Hepatocyte (in vitro differentiated cells): ENCODE measurements around the gene TSPAN9. TPM values are rescaled to one million over a fixed set of nuclear protein-coding genes. Genes with fewer than 3 reads are reported as not detected.

Experiments
- DNase-seq: peaks from one replicate; pipeline ENCODE4 v3.0.0-alpha.2; 2016; ENCODE audit warnings: low spot score
- H2AFZ ChIP-seq: fragments of 200-600 bp; sonication (generic); 2 replicates; pipeline ENCODE4 v1.6.0; 2016; ENCODE audit warnings: antibody characterized with exemption, mild to moderate bottlenecking
- H3K27ac ChIP-seq: fragments of 200-600 bp; sonication (generic); 2 replicates; pipeline ENCODE4 v1.5.1; 2016; ENCODE audit warnings: mild to moderate bottlenecking
- H3K27me3 ChIP-seq: fragments of 200-600 bp; sonication (generic); 2 replicates; pipeline ENCODE4 v1.6.1; 2016
- H3K36me3 ChIP-seq: fragments of 200-600 bp; sonication (generic); replicated peaks from 2 replicates; pipeline ENCODE4 v1.5.1; 2016; ENCODE audit warnings: low read depth; ENCODE audit not compliant: insufficient read depth
- H3K4me1 ChIP-seq: fragments of 200-600 bp; sonication (generic); 2 replicates; pipeline ENCODE4 v1.5.1; 2016; ENCODE audit warnings: mild to moderate bottlenecking, moderate library complexity; ENCODE audit not compliant: insufficient read depth
- H3K4me2 ChIP-seq: fragments of 200-600 bp; sonication (generic); 2 replicates; pipeline ENCODE4 v1.6.0; 2016
- H3K4me3 ChIP-seq: fragments of 200-600 bp; sonication (generic); 2 replicates; pipeline ENCODE4 v1.5.1; 2016; ENCODE audit warnings: mild to moderate bottlenecking
- H3K79me2 ChIP-seq: fragments of 200-600 bp; sonication (generic); 2 replicates; pipeline ENCODE4 v1.6.0; 2017; ENCODE audit warnings: mild to moderate bottlenecking
- H3K9me2 ChIP-seq: fragments of 200-600 bp; sonication (generic); replicated peaks from 2 replicates; pipeline ENCODE4 v1.6.0; 2017; ENCODE audit warnings: mild to moderate bottlenecking; ENCODE audit not compliant: insufficient read depth
- H3K9me3 ChIP-seq: fragments of 200-600 bp; sonication (generic); 2 replicates; pipeline ENCODE4 v1.5.1; 2016; ENCODE audit warnings: low read depth, mild to moderate bottlenecking
- H4K20me1 ChIP-seq: fragments of 200-600 bp; sonication (generic); 2 replicates; pipeline ENCODE4 v1.6.0; 2016; ENCODE audit warnings: mild to moderate bottlenecking; ENCODE audit not compliant: insufficient read depth, poor library complexity, severe bottlenecking
- CTCF ChIP-seq: fragments of 200-600 bp; sonication (generic); IDR thresholded peaks from 2 replicates; pipeline ENCODE4 v1.5.1; 2016; ENCODE audit warnings: antibody characterized with exemption, mild to moderate bottlenecking; ENCODE audit not compliant: poor library complexity
- EZH2 ChIP-seq: fragments of 200-600 bp; sonication (generic); IDR thresholded peaks from 2 replicates; pipeline ENCODE4 v1.6.1; 2016; ENCODE audit warnings: antibody characterized with exemption, mild to moderate bottlenecking, borderline replicate concordance
- EZH2phosphoT487 ChIP-seq: fragments of 200-600 bp; sonication (generic); IDR thresholded peaks from one replicate; pipeline ENCODE4 v1.6.1; 2018; ENCODE audit warnings: antibody characterized with exemption, mild to moderate bottlenecking, low read depth, moderate library complexity; ENCODE audit not compliant: unreplicated experiment, severe bottlenecking
- WGBS: methylation state at CpG from one replicate; pipeline ENCODE4 v1.1.6; 2016; ENCODE audit warnings: low lambda C conversion rate; ENCODE audit errors: missing lambda C conversion rate; 5-methylcytosine and 5-hydroxymethylcytosine counted together
- polyA plus RNA-seq: library from polyadenylated mRNA; unstranded; fragments of >200 nt; fragmentation: Nextera tagmentation; extraction: Ambion mirVana; gene quantifications from 2 replicates; pipeline ENCODE4 v1.2.1, GENCODE V29; 2016
- total RNA-seq: library from RNA; depleted of rRNA; stranded (reverse); fragments of >200 nt; gene quantifications from 2 replicates; pipeline ENCODE4 v1.2.3, GENCODE V29; 2014

TSPAN9 gene
- total and polyA plus RNA-seq, 2 experiments from 2014 or later: 16.6 to 38.6 TPM

- Histone ChIP-seq H4K20me1 (peaks cover 2% of the 10 kb centered on the region), H3K4me2 (no peak overlapping the region), H3K9me3 (no peaks in the 10 kb centered on the region), H3K9me2 (no peaks in the 10 kb centered on the region), H3K4me3 (no peak overlapping the region), H2AFZ (no peak overlapping the region), H3K4me1 (peaks cover 5% of the 10 kb centered on the region), H3K27me3 (no peaks in the 10 kb centered on the region), H3K36me3 (no peaks in the 10 kb centered on the region), H3K27ac (no peak overlapping the region), H3K79me2 (no peaks in the 10 kb centered on the region)
- 65% methylated on average over 10 of the region's 10 CpGs for WGBS
- TF ChIP-seq EZH2phosphoT487 (no peak), CTCF (no peak), EZH2 (no peak)
- no peak for DNase-seq
Measured at GRCh38 chr12:3117144-3117581, 40.0 kb downstream of the TSPAN9 start.

- H4K20me1 ChIP-seq: peaks cover 2% of the 10 kb centered on the region
- no peak for TF ChIP-seq EZH2
- no peak for TF ChIP-seq CTCF
- no peak for TF ChIP-seq EZH2phosphoT487
- no peaks in the 10 kb centered on the region for H3K9me2 ChIP-seq
- 81% methylated on average over 3 of the region's 3 CpGs for WGBS
- H3K27ac ChIP-seq: no peak overlapping the region
- peaks cover 5% of the 10 kb centered on the region for H3K4me1 ChIP-seq
- H3K4me2 ChIP-seq: no peak overlapping the region
- no peak overlapping the region for H3K4me3 ChIP-seq
- no peaks in the 10 kb centered on the region for H3K9me3 ChIP-seq
- no peak overlapping the region for H2AFZ ChIP-seq
- no peak for DNase-seq
- no peaks in the 10 kb centered on the region for H3K36me3 ChIP-seq
- H3K79me2 ChIP-seq: no peaks in the 10 kb centered on the region
- H3K27me3 ChIP-seq: no peaks in the 10 kb centered on the region
Measured at GRCh38 chr12:3117591-3118015, 40.4 kb downstream of the TSPAN9 start.

DNA sequence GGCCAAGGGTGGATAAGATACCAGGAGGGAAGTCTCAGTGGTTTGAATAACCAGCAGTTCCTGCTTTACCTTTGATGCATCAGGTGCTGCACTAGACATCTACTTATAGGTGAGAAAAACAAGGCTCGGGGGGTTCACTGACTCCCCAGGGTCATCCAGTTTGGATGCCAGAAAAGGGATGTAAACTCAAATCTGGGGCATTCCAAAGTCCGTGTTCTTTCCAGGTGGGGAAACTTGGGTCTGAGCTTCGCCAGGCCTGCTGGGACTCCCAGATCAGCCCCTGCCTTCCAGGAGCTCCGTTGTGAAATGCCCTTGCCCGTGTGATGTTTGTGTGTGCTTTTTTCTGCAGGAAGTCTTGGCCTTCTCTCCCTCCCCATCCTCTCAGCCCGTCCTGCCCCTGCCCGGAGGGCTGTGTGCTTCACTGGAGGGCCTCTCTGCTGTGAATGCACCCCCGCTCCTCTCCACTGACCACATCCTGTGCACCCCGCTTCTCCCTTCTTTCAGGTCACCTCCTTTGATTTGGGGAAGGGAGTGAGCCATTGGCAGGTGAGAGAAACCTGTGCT is 42.1 kb downstream of the TSPAN9 start:
- Histone ChIP-seq H3K4me3 (no peak overlapping the region), H3K9me3 (no peaks in the 10 kb centered on the region), H2AFZ (no peak overlapping the region), H3K4me2 (no peak overlapping the region), H4K20me1 (peaks cover 2% of the 10 kb centered on the region), H3K4me1 (peaks cover 5% of the 10 kb centered on the region), H3K27me3 (no peaks in the 10 kb centered on the region), H3K27ac (peak overlapping the region; percentile 70), H3K36me3 (no peaks in the 10 kb centered on the region), H3K9me2 (no peaks in the 10 kb centered on the region), H3K79me2 (no peaks in the 10 kb centered on the region)
- TF ChIP-seq EZH2 (no peak), CTCF (no peak), EZH2phosphoT487 (no peak)
- 76% methylated on average over 9 of the region's 9 CpGs for WGBS
- no peak for DNase-seq
